Upper lobe of left lung (tissue), 6 donors: ENCODE results near the gene FFAR2. TPM values are rescaled to one million over a fixed set of nuclear protein-coding genes. Genes with fewer than 3 reads are reported as not detected.

ENCODE experiments used
- ATAC-seq, 2 donors: fragments of 200-7000 bp; cut with Tn5 transposase; one replicate each; pipeline ENCODE4 v1.9.1; 2022; ENCODE audit warnings: mild to moderate bottlenecking in 2 of 2, moderate library complexity in 2 of 2; ENCODE audit not compliant: low FRiP score in 2 of 2
- DNase-seq, 2 donors: peaks; one replicate each; pipeline ENCODE4 v3.0.0-alpha.2; 2019 to 2020
- H3K27ac ChIP-seq, 4 donors: fragments of 200-600 bp; sonication (generic); one replicate each; pipeline ENCODE4 v1.5.1; 2016 to 2019
- H3K27me3 ChIP-seq, 4 donors: fragments of 200-600 bp; sonication (generic); one replicate each; pipeline ENCODE4 v1.5.1; 2017 to 2019
- H3K36me3 ChIP-seq, 4 donors: fragments of 200-600 bp; sonication (generic); one replicate each; pipeline ENCODE4 v1.5.1; 2016 to 2019
- H3K4me1 ChIP-seq, 4 donors: fragments of 200-600 bp; sonication (generic); one replicate each; pipeline ENCODE4 v1.5.1; 2018 to 2019
- H3K4me3 ChIP-seq, 4 donors: fragments of 200-600 bp; sonication (generic); one replicate each; pipeline ENCODE4 v1.5.1; 2017 to 2019; ENCODE audit warnings: mild to moderate bottlenecking in 2 of 4, moderate library complexity in 1 of 4
- H3K9me3 ChIP-seq, 4 donors: fragments of 200-600 bp; sonication (generic); one replicate each; pipeline ENCODE4 v1.5.1; 2018 to 2019
- EP300 ChIP-seq, 4 donors: sonication (generic); formaldehyde crosslinking; IDR thresholded peaks; one replicate each; pipeline ENCODE4 v1.5.1; 2017; ENCODE audit warnings: antibody characterized with exemption in 4 of 4, control low read depth in 2 of 4
- POLR2A ChIP-seq, 4 donors: fragments of 450-650 bp; IDR thresholded peaks; one replicate each; pipeline ENCODE4 v1.5.1; 2016 to 2017; ENCODE audit warnings: antibody characterized with exemption in 4 of 4, mild to moderate bottlenecking in 2 of 4
- POLR2AphosphoS5 ChIP-seq, 2 donors: sonication (generic); formaldehyde crosslinking; IDR thresholded peaks; one replicate each; pipeline ENCODE4 v1.5.1; 2017; ENCODE audit warnings: antibody characterized with exemption in 2 of 2
- WGBS, 2 donors: methylation state at CpG; one replicate each; pipeline ENCODE4 v1.1.5; 2017 to 2018; 5-methylcytosine and 5-hydroxymethylcytosine counted together
- total RNA-seq, 6 donors: library from RNA; depleted of rRNA in 4 of 6; stranded (reverse); fragments of >200 nt in 4 of 6; gene quantifications; one replicate each; pipeline versions ENCODE4 v1.1.0 to v1.2.1, GENCODE V29; 2016 to 2021
- TF ChIP-seq, protein P1 (sequence below), 6 experiments: fragments of 450-650 bp in 4 of 6; fragments of 200-600 bp in 2 of 6; sonication (generic) in 2 of 6; IDR thresholded peaks; one replicate each; pipeline ENCODE4 v1.5.1; 2016 to 2019; ENCODE audit warnings: antibody characterized with exemption in 6 of 6
- donor health status: DM: no; HTN: no; CAD: no; lungs with moderate emphysema.
- donor health status: DM: no; HTN: yes; CAD: no; lungs with severe emphysema.

The FFAR2 gene
- total RNA-seq, 6 donors from 2014 or later: 0.22 to 9.0 (median 2.1) TPM; not detected in 1

DNA sequence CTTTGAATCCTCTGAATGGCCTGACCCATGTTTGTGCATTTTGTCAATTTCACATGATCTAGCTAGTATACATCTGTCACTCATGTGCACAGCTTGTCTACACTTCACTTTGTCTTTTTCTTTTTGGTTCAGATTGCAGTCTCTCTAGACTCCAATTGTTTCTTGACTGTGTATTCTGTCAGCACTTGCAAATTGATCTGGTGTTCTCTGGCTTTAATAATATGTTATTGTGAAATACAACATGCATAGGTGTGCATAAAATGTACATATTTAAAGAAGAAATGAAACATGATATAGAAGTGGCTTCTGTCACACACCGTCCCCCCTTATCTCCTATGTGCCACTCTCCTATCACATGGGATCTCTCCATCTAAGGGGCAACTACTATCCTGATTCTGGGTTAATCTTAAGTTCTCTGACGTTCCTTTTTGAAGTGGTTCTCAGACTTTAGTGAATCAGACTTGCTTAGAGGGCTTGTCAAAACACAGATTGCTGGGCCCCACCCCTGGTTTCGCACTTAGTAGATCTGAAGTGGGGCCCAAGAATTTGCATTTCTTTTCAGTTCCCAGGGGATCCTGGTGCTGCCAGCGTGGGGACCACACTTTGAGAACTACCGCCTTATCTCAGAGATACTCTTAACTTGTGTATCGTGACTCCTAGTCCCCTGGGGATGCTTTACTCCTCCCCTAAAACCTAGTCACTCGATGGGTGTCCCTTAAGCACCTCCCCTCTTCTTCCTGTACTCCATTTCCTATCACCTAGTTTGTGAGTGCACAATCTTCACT lies 36.4 kb downstream of the FFAR2 start:
- Histone ChIP-seq H3K4me3 (no peak overlapping the region), H3K36me3 (no peaks in the 10 kb centered on the region), H3K27ac (no peak overlapping the region), H3K9me3 (no peaks in the 10 kb centered on the region), H3K4me1 (peaks cover 0 to 6% (median 2%) of the 10 kb centered on the region in 4 donors), H3K27me3 (no peaks in the 10 kb centered on the region)
- WGBS, 2 donors: 62 to 69% methylated on average over 7 of the region's 7 CpGs
- DNase-seq: no peak
- no peak for ATAC-seq
- TF ChIP-seq EP300 (IDR thresholded peaks at IDR 0.05) (no peak), POLR2A (IDR thresholded peaks at IDR 0.05) (no peak), POLR2AphosphoS5 (IDR thresholded peaks at IDR 0.05) (no peak)
- TF ChIP-seq, protein P1, sequence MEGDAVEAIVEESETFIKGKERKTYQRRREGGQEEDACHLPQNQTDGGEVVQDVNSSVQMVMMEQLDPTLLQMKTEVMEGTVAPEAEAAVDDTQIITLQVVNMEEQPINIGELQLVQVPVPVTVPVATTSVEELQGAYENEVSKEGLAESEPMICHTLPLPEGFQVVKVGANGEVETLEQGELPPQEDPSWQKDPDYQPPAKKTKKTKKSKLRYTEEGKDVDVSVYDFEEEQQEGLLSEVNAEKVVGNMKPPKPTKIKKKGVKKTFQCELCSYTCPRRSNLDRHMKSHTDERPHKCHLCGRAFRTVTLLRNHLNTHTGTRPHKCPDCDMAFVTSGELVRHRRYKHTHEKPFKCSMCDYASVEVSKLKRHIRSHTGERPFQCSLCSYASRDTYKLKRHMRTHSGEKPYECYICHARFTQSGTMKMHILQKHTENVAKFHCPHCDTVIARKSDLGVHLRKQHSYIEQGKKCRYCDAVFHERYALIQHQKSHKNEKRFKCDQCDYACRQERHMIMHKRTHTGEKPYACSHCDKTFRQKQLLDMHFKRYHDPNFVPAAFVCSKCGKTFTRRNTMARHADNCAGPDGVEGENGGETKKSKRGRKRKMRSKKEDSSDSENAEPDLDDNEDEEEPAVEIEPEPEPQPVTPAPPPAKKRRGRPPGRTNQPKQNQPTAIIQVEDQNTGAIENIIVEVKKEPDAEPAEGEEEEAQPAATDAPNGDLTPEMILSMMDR (IDR thresholded peaks at IDR 0.05): no peak

DNA sequence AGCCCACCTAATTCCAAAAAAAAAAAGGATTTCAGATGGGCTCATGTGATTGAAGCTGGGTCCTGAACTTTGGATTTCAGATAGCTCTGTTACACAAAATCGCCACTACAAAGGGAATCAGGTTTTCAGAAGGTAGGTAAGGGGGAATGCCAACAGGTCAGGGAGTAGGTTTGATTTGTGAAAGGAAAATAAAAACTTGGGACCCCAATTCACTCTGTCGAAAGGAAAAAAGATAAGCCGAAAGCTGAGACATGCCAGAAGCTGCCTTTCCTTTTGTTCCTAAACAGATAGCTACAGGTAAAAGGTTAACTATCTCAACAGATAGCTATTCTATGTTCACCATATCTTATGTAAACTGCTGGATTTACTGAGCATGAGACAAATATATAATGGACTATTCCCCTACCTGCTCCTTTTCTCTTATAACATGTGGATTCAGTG lies 38.2 kb downstream of the FFAR2 start:
- TF ChIP-seq EP300 (IDR thresholded peaks at IDR 0.05) (no peak), POLR2A (IDR thresholded peaks at IDR 0.05) (no peak), POLR2AphosphoS5 (IDR thresholded peaks at IDR 0.05) (no peak)
- TF ChIP-seq, protein P1 (IDR thresholded peaks at IDR 0.05): no peak
- H3K4me3 ChIP-seq: no peak overlapping the region
- no peak overlapping the region for H3K27ac ChIP-seq
- no peaks in the 10 kb centered on the region for H3K36me3 ChIP-seq
- H3K27me3 ChIP-seq: no peaks in the 10 kb centered on the region
- WGBS, 2 donors: 81 to 89% methylated on average over 3 of the region's 3 CpGs
- DNase-seq (no peak), ATAC-seq (no peak)
- peaks cover 0 to 6% (median 2%) of the 10 kb centered on the region in 4 donors for H3K4me1 ChIP-seq
- no peaks in the 10 kb centered on the region for H3K9me3 ChIP-seq

DNA sequence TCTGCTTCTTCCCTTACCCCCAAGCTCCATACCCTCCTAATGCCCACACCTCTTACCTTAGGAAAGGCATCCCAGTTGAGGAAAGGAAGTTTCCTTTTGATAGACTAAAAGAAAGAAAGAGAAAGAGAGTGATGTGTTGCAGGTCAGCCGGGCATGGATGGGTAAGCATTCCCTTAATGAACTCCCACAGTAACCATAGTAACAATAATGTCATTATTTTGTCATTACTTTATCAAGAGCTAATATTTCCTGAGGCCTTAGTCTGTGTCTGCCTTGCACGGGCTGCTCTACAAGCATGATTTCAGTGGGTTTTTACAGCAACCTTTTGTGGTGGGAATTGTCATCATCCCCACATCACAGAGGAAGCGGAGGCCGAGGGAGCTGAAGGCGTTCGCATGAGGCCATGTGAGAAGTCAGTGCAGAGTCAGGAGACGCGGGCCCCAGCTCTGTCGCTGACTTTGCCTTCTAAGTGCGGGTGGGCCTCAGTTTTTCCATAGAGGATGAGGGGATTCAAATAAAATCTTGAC lies 39.7 kb downstream of the FFAR2 start:
- ATAC-seq: no peak
- H3K4me1 ChIP-seq: peaks cover 0 to 6% (median 2%) of the 10 kb centered on the region in 4 donors
- no peaks in the 10 kb centered on the region for H3K27me3 ChIP-seq
- TF ChIP-seq POLR2AphosphoS5 (IDR thresholded peaks at IDR 0.05) (no peak), POLR2A (IDR thresholded peaks at IDR 0.05) (no peak), EP300 (IDR thresholded peaks at IDR 0.05) (no peak)
- TF ChIP-seq, protein P1 (IDR thresholded peaks at IDR 0.05): no peak
- DNase-seq: no peak
- WGBS, 2 donors: 86 to 87% methylated on average over 10 of the region's 10 CpGs
- H3K9me3 ChIP-seq: no peaks in the 10 kb centered on the region
- no peak overlapping the region for H3K27ac ChIP-seq
- H3K36me3 ChIP-seq: no peaks in the 10 kb centered on the region
- H3K4me3 ChIP-seq: no peak overlapping the region

DNA sequence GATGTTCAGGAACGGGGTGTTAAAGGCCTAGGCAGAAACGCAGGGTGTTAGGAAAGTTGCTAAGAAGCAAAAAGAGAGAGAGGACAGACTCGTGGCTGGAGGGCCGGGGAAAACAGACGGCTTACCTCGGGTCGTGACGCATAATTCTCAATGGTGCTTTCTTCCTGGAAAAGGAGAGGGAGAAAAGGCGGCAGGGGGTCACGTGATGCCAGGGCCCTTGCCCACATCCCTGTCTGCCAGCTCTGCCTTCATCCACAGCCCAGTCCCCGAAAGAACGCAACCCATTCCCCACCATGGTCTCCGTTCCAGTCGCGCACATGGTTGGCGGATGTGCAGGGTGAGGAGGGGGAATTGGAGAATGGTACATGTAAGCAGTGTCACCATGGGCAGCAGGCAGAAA lies 40.6 kb downstream of the FFAR2 start:
- Histone ChIP-seq H3K9me3 (no peaks in the 10 kb centered on the region), H3K27me3 (no peaks in the 10 kb centered on the region), H3K4me1 (peaks cover 0 to 6% (median 2%) of the 10 kb centered on the region in 4 donors), H3K4me3 (no peak overlapping the region), H3K27ac (no peak overlapping the region), H3K36me3 (no peaks in the 10 kb centered on the region)
- no peak for ATAC-seq
- DNase-seq: no peak
- TF ChIP-seq, protein P1 (IDR thresholded peaks at IDR 0.05): no peak
- TF ChIP-seq POLR2AphosphoS5 (IDR thresholded peaks at IDR 0.05): no peak
- no peak for TF ChIP-seq EP300 (IDR thresholded peaks at IDR 0.05)
- TF ChIP-seq POLR2A (IDR thresholded peaks at IDR 0.05): no peak
- WGBS, 2 donors: 90 to 91% methylated on average over 16 of the region's 16 CpGs
